ENCODE results near the gene ARL5B.
"Not testable (repeated sequence)": the region's sequence is repeated elsewhere in the genome, so short reads cannot be mapped to it uniquely, and the experiment has no call there.

The ARL5B gene, protein sequence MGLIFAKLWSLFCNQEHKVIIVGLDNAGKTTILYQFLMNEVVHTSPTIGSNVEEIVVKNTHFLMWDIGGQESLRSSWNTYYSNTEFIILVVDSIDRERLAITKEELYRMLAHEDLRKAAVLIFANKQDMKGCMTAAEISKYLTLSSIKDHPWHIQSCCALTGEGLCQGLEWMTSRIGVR

GRCh38 chr10:18659125-18659818, at the start of gene ARL5B:
TSS of gene ARL5B (plus strand) at chr10:18659431. CDS start at chr10:18659638, 207 bp downstream.
- peak; percentile 96 for DNase-seq

GRCh38 chr10:18610517-18610916, 48.7 kb upstream of the ARL5B start:
- DNase-seq: peak; percentile 83

GRCh38 chr10:18611168-18611567, 48.1 kb upstream of the ARL5B start:
- DNase-seq: no peak

DNA sequence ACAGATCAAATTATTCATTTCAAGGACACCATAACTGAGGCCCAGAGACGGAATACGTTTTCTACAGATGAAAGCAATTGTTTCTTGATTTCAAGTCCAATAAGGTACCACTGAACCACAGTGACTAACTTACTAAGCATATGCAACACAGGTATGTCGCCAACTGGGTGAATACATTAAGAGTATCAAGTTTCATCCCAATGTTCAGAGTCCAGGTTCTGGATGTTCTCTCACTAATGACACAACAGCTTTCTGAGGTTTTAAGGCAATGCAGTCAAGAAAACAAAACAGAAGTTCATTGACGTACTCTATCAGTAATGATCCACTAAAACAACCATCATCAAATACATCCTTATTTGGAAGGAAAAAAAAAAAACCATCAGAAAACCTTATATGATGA, 43.6 kb upstream of the ARL5B start:
- no peak for DNase-seq

DNA sequence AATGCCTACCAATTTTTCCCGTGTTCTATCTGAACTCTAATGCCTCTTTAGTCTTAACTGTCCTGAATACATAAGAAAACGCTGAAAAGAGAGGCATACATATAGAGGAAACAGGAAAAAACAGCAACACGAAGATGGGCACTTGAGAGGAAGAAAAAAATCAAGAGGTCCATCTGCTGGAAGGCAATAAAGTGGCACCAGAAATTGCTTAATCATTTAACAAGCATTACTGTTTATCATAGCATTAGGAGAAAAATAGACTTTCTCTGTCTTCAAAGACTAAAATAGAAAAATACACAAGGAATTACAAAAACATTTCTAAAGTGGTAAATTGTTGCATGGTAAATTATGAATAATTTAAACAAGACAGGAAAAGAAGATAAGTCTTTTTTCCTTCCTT, 42.9 kb upstream of the ARL5B start:
- DNase-seq: no peak

GRCh38 chr10:18619016-18619415, 40.2 kb upstream of the ARL5B start:
- DNase-seq: no peak

- DNase-seq: no peak
Measured at GRCh38 chr10:18620856-18621255, 38.4 kb upstream of the ARL5B start.

DNA sequence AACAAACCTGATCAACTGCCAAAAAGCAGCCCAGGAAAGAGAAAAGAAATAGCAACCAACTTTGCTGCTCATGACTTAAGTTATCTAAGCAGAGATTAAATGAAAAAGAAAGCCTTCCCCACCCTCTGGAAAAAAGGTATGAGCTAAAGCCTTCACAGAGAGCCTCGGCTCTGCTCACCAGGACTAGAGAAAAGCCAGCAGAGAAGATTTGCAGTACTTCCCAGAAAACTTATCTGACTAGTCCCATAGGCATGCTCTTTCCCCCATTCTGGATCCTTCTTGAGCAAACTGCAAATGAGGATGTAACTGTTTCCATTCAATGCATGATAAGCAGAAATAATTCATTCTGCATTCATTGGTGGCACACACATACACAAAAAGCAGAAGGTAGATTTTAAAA, 35.6 kb upstream of the ARL5B start:
- DNase-seq: not testable (repeated sequence)

DNA sequence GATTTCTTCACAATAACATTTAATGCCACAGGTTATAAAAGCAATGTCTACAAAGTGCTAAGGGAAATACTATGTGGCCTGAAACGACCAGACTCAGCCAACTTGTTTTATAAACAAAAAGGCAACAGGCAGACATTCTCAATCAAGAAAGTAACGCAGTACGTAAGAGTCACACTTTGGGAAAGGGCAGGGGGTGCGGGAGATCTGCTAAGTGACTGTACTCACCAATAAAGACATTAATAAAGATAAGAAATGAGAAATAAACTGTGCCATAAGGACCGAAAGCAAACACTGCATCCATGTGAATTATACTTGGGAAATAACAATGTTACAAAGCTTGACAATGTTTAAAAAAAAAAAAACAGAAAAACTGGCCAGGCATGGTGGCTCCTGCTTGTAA, 33.3 kb upstream of the ARL5B start:
- no peak for DNase-seq

DNA sequence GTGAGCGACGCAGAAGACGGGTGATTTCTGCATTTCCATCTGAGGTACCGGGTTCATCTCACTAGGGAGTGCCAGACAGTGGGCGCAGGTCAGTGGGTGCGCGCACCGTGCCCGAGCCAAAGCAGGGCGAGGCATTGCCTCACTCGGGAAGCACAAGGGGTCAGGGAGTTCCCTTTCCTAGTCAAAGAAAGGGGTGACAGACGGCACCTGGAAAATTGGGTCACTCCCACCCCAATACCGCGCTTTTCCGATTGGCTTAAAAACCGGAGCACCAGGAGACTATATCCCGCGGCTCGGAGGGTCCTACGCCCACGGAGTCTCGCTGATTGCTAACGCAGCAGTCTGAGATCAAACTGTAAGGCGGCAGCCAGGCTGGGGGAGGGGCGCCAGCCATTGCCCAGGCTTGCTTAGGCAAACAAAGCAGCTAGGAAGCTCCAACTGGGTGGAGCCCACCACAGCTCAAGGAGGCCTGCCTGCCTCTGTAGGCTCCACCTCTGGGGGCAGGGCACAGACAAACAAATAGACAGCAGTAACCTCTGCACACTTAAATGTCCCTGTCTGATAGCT, 31.7 kb upstream of the ARL5B start:
- DNase-seq: not testable (repeated sequence)

- DNase-seq: not testable (repeated sequence)
Measured at GRCh38 chr10:18632500-18632899, 26.7 kb upstream of the ARL5B start.

GRCh38 chr10:18635995-18636394, 23.2 kb upstream of the ARL5B start:
- no peak for DNase-seq

DNA sequence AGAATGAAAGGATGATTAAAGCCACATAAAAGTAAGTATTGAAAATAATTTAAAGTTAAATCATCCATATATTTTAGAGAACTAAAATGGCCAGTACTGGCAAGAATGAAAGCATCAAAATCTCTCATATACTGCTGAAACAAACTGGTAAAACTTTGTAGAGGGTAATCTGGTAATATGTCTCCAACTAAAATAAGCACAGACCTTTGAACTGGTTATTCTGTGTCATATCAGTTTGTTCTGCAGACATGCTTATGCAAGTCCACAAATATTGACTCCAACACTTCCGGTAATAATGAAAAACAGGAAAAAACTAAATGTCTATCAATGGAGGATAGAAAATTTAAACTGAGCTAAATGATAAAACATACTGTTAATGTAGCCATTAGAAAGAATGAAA, 21.8 kb upstream of the ARL5B start:
- not testable (repeated sequence) for DNase-seq

GRCh38 chr10:18639719-18640118, 19.5 kb upstream of the ARL5B start:
- not testable (repeated sequence) for DNase-seq

DNA sequence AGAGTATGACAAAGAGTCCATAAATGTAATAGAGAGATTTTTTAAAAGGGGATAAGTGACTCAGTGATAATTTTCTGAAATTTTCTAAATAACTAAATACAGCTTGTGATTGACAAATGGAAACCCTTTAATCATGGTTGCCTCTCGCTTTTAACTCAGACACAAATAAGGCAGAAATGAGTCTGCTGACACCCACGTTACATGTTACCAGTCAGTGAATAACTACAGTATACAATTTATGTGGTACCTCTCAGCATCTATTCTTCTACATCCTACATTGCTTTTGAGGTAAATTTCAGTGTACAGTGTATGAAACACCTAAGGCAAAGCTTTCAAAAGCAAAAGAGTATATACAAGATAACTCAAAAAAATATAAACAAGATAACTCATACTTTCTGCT, 12.1 kb upstream of the ARL5B start:
- no peak for DNase-seq

GRCh38 chr10:18647945-18648344, 11.3 kb upstream of the ARL5B start:
- DNase-seq: no peak

- no peak for DNase-seq
Measured at GRCh38 chr10:18649364-18649959, 9.8 kb upstream of the ARL5B start.

DNA sequence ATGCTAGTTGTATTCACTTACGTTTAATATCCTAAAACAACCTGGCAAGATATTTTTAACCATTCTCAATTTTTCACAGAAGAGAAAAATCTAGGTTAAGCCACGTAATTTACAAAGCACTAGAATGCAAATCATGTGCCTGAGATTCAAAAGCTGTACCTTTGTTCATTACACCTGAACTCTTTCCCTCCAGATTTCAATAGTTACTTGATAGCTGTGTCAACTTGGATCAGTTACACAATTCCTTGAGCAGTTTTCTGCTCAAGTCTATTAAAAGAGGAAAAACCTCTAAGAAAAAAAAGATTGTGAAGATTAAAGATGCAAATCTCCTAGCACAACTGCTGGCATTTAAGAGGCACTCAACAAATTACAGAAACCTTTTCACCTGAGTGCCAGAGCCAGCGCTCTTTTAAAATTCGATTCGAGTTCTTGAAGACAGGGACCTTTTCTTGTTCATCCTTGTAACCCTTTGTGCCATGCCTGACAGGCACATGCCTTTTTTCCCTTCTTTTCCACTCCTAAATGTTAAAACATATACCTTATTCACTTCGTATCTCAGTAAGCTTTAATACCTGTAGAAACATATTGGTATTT, 8.7 kb upstream of the ARL5B start:
- DNase-seq: no peak

DNA sequence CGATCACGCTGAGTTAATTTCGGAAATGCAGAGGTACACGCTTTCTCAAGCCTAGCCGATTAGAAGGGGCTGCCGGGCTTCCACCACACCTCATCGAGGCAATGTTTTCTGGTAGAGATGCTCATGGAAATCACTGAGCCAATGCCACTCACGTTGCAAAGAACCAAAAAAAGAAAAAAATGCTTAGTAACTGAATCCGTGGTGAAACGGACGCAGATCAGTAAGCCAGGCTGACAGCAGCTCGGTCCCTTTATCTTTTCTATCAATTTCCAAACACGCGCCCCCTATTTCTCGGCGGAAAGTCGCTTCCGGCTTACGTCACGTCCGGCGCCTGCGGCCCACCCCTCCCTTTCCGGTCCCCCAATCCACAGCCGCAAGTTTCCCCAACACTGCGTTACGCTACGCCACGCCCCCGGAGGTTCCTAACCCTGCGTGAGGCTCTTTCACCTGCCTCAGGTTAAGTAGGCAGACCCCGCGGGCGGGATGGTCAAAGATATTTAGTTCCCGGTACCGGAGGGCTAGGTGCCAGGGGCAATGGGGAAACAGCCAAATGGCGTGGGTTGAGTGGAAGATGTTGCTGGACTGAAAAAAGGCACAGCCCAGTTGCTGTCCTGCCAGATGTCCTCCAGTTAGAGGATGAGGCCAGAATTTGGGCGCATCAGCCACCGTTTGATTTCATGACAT, 7.8 kb upstream of the ARL5B start, which contains the start of gene NSUN6:
Gene NSUN6 (minus strand): TSS at position 264 of the 684 bp plus-strand sequence. CDS start 384 bp downstream, outside the sequence.
- DNase-seq: peak; percentile 73

GRCh38 chr10:18653112-18653511, 6.1 kb upstream of the ARL5B start:
- no peak for DNase-seq

- no peak for DNase-seq
Measured at GRCh38 chr10:18656724-18657123, 2.5 kb upstream of the ARL5B start.

GRCh38 chr10:18658271-18659124, 733 bp upstream of the ARL5B start:
- no peak for DNase-seq

Measured in kidney glomerular epithelial cell (primary cell).